OCI-LY7 (cell line): ENCODE measurements around the gene PPP1R14B. TPM values are rescaled to one million over a fixed set of nuclear protein-coding genes. Genes with fewer than 3 reads are reported as not detected.

Experiments
- BruUV-seq: library from RNA; stranded (reverse); fragments of 400-500 nt; replicated peaks from 2 replicates; lab custom pipeline; 2021; lab: Mats Ljungman, UMichigan
- CTCF ChIA-PET: fragments of 300-600 bp; sonication (Branson Sonifier 250); formaldehyde crosslinking; loops from one replicate; lab custom pipeline; 2022; ENCODE audit warnings: antibody characterized with exemption; ENCODE audit not compliant: unreplicated experiment; lab: Charles Lee
- POLR2A ChIA-PET: fragments of 300-600 bp; sonication (Branson Sonifier 250); formaldehyde crosslinking; loops from one replicate; lab custom pipeline; 2022; ENCODE audit warnings: antibody characterized with exemption; lab: Charles Lee
- DNase-seq: peaks from one replicate; pipeline ENCODE4 v3.0.0-alpha.2; 2015; ENCODE audit warnings: low spot score
- H2AFZ ChIP-seq: fragments of 200-600 bp; sonication (generic), shearing (Covaris generic); 2 replicates; pipeline ENCODE4 v1.6.1; 2014; ENCODE audit warnings: mild to moderate bottlenecking, antibody characterized with exemption, low read length, moderate library complexity
- H3K27ac ChIP-seq: fragments of 200-600 bp; sonication (generic); 2 replicates; pipeline ENCODE4 v1.5.1; 2014; ENCODE audit warnings: mixed run types, low read depth, mild to moderate bottlenecking, moderate library complexity, low read length, inconsistent platforms; ENCODE audit not compliant: poor library complexity, severe bottlenecking
- H3K36me3 ChIP-seq: fragments of 200-600 bp; sonication (generic); 2 replicates; pipeline ENCODE4 v1.6.1; 2014; ENCODE audit warnings: mild to moderate bottlenecking, antibody characterized with exemption, low read length, moderate library complexity, mixed read lengths; ENCODE audit not compliant: insufficient read depth
- H3K4me1 ChIP-seq: fragments of 200-600 bp; sonication (generic); 2 replicates; pipeline ENCODE4 v1.5.1; 2014; ENCODE audit warnings: mild to moderate bottlenecking, low read length; ENCODE audit not compliant: insufficient read depth, poor library complexity, severe bottlenecking
- H3K4me2 ChIP-seq: fragments of 200-600 bp; sonication (generic); 2 replicates; pipeline ENCODE4 v1.6.1; 2014; ENCODE audit warnings: mild to moderate bottlenecking, low read length
- H3K4me3 ChIP-seq: fragments of 200-600 bp; sonication (generic); 2 replicates; pipeline ENCODE4 v1.5.1; 2014; ENCODE audit warnings: mild to moderate bottlenecking, low read depth, low read length; ENCODE audit not compliant: poor library complexity, severe bottlenecking
- H3K79me2 ChIP-seq: fragments of 200-600 bp; sonication (generic); 2 replicates; pipeline ENCODE4 v1.6.1; 2016; ENCODE audit warnings: low read depth, mild to moderate bottlenecking, low read length, moderate library complexity, mixed read lengths; ENCODE audit not compliant: insufficient read depth
- H3K9me2 ChIP-seq: fragments of 200-600 bp; sonication (generic); 2 replicates; pipeline ENCODE4 v1.6.1; 2016; ENCODE audit warnings: mild to moderate bottlenecking, low read length, mixed read lengths; ENCODE audit not compliant: insufficient read depth
- H3K9me3 ChIP-seq: fragments of 200-600 bp; sonication (generic); 2 replicates; pipeline ENCODE4 v1.6.1; 2014; ENCODE audit warnings: mild to moderate bottlenecking, mixed run types, low read length, mixed read lengths
- H4K20me1 ChIP-seq: fragments of 200-600 bp; sonication (generic); 2 replicates; pipeline ENCODE4 v1.6.1; 2014; ENCODE audit warnings: mild to moderate bottlenecking, antibody characterized with exemption, low read length, moderate library complexity, mixed read lengths; ENCODE audit not compliant: insufficient read depth
- EZH2phosphoT487 ChIP-seq: fragments of 200-600 bp; sonication (generic); IDR thresholded peaks from 2 replicates; pipeline ENCODE4 v1.6.1; 2018; ENCODE audit warnings: low read depth, borderline replicate concordance, mild to moderate bottlenecking, mixed run types, antibody characterized with exemption, low read length, moderate library complexity, mixed read lengths
- intact Hi-C: fragments of 100-400 bp; cut with micrococcal nuclease; formaldehyde crosslinking; loops from one replicate; pipeline ENCODE4 v1.10.0; 2022; ENCODE audit not compliant: unreplicated experiment
- total RNA-seq, 2 experiments: library from RNA; depleted of rRNA in 1 of 2; stranded (reverse); fragments of >200 nt in 1 of 2; shearing (Covaris generic) in 1 of 2; gene quantifications; 2 replicates each; pipeline ENCODE4 v1.2.3, GENCODE V29; 2014 to 2022
- TF ChIP-seq, protein P1 (sequence below): fragments of 200-600 bp; sonication (generic); conservative IDR thresholded peaks from 2 replicates; pipeline ENCODE4 v1.5.1; 2014; ENCODE audit warnings: mild to moderate bottlenecking, antibody characterized with exemption, low read length, moderate library complexity, mixed read lengths

PPP1R14B gene
- total RNA-seq, 2 experiments from 2014 or later, result 198 to 223 TPM

DNA sequence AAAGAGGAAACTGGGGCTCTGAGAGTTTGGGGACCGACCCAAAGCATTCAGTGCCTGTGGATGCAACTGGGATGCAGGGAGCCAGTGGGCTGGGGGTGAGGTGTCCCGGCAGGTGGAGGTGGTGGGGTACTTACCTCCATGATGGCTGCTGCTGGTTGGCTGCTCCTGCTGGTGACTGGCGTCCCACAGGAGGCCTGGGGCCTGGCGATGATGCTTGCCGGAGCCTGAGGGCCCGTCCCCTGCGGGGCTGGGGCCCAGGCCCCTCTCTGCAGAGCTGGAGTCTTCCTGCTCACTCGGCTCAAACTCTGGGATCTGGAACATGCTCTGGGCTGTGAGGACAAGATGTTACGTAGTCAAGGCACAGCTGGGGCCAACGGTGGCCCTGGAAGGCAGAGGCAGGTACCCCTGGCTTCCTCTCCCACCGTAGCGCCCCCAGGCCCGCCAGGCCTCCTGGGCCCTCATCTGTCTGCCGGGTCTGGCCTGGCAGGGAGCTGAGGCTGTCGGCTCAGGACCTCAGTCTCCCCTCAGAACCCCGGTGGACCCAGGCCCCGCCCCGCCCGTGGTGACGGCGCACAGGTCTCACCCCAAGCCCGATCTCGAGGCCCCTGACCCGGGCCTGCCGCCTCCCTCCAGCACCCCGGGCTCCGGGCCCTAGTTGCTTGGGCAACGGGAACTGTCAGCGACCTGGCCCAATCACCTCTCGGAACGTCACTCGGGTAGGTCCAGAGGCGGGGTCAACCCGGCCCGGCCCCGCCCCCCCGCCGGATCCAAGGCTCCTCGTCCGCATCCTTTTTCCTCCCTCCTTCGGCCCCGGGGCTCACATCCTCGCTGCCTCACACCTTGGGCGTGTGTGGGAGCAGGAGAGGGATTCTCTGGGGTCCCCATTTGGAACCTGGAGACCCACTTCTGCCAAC, 37.6 kb upstream of the PPP1R14B start, which contains the start of gene BAD:
Gene BAD (minus strand): TSS at position 618 of the 914 bp plus-strand sequence. CDS start 297 bp downstream, at position 321.
- ChIA-PET CTCF (interaction anchor here (0.5 to 0.6 kb wide), 2 partner anchors 17 to 166 kb away, joined by 3 read pairs; no protein-coding TSS in a partner anchor), POLR2A (interaction anchor here (0.7 to 2.6 kb wide), 6 partner anchors 14 to 576 kb away, joined by 3 to 8 read pairs (median 3); partner anchors contain the start of genes FERMT3, PRDX5, STIP1 and TRMT112)
- peaks cover 14% of the 10 kb centered on the region for H3K4me1 ChIP-seq
- no peaks in the 10 kb centered on the region for H4K20me1 ChIP-seq
- peaks cover 5% of the 10 kb centered on the region; the same call in 1 of the 2 replicates for H3K36me3 ChIP-seq
- no TSS peak for BruUV-seq
- TF ChIP-seq, protein P1, sequence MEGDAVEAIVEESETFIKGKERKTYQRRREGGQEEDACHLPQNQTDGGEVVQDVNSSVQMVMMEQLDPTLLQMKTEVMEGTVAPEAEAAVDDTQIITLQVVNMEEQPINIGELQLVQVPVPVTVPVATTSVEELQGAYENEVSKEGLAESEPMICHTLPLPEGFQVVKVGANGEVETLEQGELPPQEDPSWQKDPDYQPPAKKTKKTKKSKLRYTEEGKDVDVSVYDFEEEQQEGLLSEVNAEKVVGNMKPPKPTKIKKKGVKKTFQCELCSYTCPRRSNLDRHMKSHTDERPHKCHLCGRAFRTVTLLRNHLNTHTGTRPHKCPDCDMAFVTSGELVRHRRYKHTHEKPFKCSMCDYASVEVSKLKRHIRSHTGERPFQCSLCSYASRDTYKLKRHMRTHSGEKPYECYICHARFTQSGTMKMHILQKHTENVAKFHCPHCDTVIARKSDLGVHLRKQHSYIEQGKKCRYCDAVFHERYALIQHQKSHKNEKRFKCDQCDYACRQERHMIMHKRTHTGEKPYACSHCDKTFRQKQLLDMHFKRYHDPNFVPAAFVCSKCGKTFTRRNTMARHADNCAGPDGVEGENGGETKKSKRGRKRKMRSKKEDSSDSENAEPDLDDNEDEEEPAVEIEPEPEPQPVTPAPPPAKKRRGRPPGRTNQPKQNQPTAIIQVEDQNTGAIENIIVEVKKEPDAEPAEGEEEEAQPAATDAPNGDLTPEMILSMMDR, result 0 out of 2 replicates have a peak, but pooled peaks have one; percentile 14
- TF ChIP-seq EZH2phosphoT487, result no peak
- H3K79me2 ChIP-seq, result no peaks in the 10 kb centered on the region
- peak within 1 kb of the TSS; percentile 97 for H3K4me2 ChIP-seq
- intact Hi-C loops, result no loop called here
- peak within 1 kb of the TSS; percentile 73 for H3K4me3 ChIP-seq
- DNase-seq, result peak; percentile 94
- no peaks in the 10 kb centered on the region for H3K9me2 ChIP-seq
- no peaks in the 10 kb centered on the region for H3K9me3 ChIP-seq
- peak within 1 kb of the TSS; percentile 65 for H2AFZ ChIP-seq
- peak within 1 kb of the TSS; percentile 80 for H3K27ac ChIP-seq

DNA sequence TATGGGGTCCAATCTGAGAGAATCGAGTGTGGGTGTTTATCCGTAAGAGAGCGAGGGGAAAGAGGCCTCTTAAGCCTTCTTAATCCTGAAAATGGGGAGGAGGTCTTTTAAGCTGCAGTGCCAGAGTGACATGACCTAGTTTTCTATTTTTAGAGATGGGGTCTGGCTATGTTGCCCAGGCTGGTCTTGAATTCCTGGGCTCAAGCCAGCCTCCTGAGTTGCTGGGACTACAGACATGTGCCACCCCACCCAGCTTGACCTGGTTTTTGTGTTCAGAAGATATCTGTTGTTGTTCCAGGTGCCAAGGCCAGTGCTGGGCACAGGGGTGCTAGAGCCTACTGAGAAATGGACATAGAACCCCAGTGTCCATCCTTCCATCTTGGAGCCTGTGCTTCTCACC, 36.3 kb upstream of the PPP1R14B start:
- Histone ChIP-seq H3K79me2 (no peaks in the 10 kb centered on the region), H3K27ac (no peak overlapping the region), H3K4me1 (peaks cover 14% of the 10 kb centered on the region), H4K20me1 (no peaks in the 10 kb centered on the region), H3K4me2 (peak overlapping the region; percentile 20; the same call in 1 of the 2 replicates), H2AFZ (no peak overlapping the region), H3K4me3 (no peak overlapping the region), H3K9me3 (no peaks in the 10 kb centered on the region), H3K36me3 (peaks cover 5% of the 10 kb centered on the region; the same call in 1 of the 2 replicates), H3K9me2 (no peaks in the 10 kb centered on the region)
- intact Hi-C loops, result no loop called here
- BruUV-seq, result no TSS peak
- DNase-seq, result no peak
- ChIA-PET CTCF (no interaction called here), POLR2A (interaction anchor here (1.1 to 2.6 kb wide), 3 partner anchors 13 to 97 kb away, joined by 3 to 8 read pairs (median 5); partner anchors contain the start of genes FERMT3 and STIP1)
- TF ChIP-seq EZH2phosphoT487, result no peak
- TF ChIP-seq, protein P1, result no peak
